Right ventricle myocardium superior (tissue), 1 donor: ENCODE measurements around the gene UNC13B. TPM values are rescaled to one million over a fixed set of nuclear protein-coding genes. Genes with fewer than 3 reads are reported as not detected.
"Not testable (repeated sequence)": the region's sequence is repeated elsewhere in the genome, so short reads cannot be mapped to it uniquely, and the experiment has no call there.

Source experiments
- ATAC-seq: fragments of 200-7000 bp; cut with Tn5 transposase; one replicate; pipeline ENCODE4 v1.9.1; 2020; ENCODE audit warnings: mild to moderate bottlenecking; ENCODE audit not compliant: poor library complexity
- DNase-seq: peaks from one replicate; pipeline ENCODE4 v3.0.0-alpha.2; 2020
- intact Hi-C: fragments of 100-400 bp; cut with DNase I; formaldehyde crosslinking; loops from one replicate; pipeline ENCODE4 v1.11.2; 2022
- long read RNA-seq: library from polyadenylated mRNA; unstranded; transcript quantifications from one replicate; pipeline ENCODE4 v2.0.0, GENCODE V29; 2021
- total RNA-seq: library from RNA; stranded (reverse); fragmentation: NEBNext Ultra II Directional; extraction: Animal tissue kit (Norgen Biotek cat#: 25700); gene quantifications from one replicate; pipeline ENCODE4 v1.2.1, GENCODE V29; 2021
- donor health status: DM: no; HTN: yes; CAD: no; lungs with severe emphysema.

UNC13B gene
- 20.9 TPM for total RNA-seq
- long read RNA-seq, partial matches to known transcripts: 14 of 15 reads
- long read RNA-seq, other reads (novel, unspliced or antisense): 1 of 15 reads

DNA sequence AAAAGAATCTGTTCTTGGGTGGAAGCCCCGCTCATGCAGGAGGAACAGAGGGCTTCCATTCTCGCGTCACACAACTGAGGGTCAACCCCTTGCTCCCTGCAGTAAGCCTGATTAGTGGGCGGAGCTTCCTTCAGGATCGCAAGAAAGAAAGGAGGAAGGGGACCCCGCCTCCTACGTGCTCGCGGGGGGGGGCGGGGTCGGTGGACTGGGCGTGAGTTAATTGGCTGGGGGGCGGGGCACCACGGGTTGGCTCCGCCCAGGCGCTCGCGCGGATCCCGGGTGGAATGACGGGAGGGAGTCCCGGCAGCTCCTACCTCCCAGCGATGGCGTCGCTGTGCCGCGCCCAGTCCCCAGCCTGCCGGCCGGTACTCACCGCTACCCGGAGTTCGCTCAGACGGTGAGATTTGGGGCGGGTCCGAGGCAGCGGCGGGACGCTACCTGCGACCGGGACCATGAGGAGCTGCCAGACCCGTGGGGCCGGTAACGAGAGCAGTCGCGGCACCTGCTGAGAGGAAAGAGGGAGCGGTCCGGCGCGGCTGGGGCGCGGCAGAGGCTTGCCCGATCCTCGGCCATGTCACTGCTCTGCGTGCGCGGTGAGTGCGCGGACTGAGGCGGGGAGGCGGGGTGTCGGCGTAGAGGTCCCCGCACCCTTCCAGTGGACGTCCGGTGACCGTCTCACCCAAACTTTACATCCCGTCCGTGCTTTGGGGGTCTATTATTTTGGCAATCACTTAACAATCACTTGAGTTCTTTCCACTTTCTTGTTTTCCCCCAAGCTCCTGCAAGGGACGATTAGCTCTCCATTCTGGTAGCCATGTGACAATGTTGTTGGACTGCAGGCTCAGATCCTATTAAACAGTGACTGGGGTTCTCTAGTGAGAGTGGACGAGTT, at the start of gene UNC13B:
Gene UNC13B (plus strand): TSS at position 297 of the 892 bp plus-strand sequence. CDS start 275 bp downstream, at position 572.
- DNase-seq (peak; percentile 97), ATAC-seq (peak; percentile 99)
- intact Hi-C loops: loop anchor here (10.0 kb wide), 2 partner anchors 47 to 93 kb away; partner anchors contain the start of gene ATOSB

DNA sequence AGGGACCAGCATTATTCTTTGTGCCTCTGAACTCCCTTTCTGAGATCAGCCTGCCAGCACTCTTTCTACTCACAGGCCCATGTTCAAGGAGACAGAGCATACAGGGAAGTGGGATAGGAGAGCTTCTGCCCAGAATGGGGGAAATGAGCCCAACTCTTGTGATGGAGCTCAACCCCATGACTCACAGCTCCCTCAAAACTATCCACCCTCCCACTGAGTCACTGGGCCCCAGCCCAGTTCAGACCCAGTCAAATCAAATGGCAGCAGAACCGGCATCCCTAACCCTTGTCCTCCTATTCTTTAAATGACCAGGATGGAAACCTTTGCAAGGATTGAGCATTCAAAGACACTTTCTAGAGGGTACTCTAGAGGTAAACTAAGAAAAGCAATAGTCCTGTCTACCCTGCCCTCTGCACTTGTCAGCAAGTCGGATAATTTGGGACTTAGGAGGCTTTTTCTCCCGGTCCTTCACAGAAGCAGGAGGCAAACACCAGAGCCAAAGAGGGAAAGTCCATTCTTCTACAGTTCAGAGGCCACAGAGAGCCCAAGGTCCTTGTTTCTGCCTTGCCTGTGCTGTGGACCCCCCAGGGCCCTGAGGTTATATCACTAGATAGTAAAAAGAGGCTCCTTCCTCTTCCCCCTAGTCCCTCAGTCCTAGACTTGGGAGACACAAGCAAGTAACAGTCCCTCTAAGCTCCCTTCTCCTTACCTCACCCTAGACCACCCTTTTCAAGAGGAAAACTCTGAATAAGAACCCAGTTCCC, 49.4 kb upstream of the UNC13B start:
- no peak for DNase-seq
- intact Hi-C loops: loop anchor here (10.0 kb wide), 1 partner anchor 52 kb away; the partner anchor contains the start of gene UNC13B
- ATAC-seq: no peak

DNA sequence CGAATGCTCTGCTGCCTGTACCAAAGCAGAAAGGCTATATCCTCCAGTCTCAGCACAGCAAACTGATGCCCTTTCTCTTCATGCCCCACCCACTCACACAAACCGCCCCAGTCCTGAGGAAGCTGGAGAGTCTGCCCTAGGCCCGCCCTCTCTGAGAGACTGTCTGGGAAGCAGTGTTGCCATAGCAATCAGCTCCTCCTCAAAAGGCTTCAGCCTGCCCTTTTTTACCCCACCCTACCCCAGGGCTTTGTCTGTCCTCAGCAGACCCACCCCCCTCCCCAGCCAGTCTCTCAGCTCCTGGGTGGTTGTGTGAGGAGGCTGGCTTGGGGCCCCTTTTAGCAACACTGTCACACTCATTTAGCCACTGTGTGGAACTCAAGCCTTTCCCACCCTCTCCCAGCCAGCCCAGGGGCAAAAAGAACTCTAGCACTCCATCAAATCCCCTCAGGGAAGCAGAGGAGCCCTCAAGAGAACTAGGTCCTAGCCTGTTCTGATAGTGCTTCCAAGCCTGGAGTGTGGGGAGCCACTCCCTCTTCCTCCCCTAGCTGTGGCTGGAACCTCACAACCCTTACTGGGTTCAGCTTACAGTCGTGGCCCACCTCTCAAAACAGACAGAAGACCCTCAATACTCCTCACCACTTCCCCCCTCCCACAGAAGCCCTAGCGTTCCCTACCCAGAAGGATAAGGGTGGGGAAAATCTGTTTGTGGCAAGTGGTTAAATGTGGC, 47.5 kb upstream of the UNC13B start:
- intact Hi-C loops: loop anchor here (10.0 kb wide), 1 partner anchor 51 kb away; the partner anchor contains the start of gene UNC13B
- ATAC-seq (peak; percentile 14), DNase-seq (peak; percentile 90)

GRCh38 chr9:35114840-35115628, 46.8 kb upstream of the UNC13B start:
- peak; percentile 84 for DNase-seq
- intact Hi-C loops: loop anchor here (5.0 to 10.0 kb wide), 2 partner anchors 50 to 142 kb away; partner anchors contain the start of gene UNC13B
- ATAC-seq: peak; percentile 2

DNA sequence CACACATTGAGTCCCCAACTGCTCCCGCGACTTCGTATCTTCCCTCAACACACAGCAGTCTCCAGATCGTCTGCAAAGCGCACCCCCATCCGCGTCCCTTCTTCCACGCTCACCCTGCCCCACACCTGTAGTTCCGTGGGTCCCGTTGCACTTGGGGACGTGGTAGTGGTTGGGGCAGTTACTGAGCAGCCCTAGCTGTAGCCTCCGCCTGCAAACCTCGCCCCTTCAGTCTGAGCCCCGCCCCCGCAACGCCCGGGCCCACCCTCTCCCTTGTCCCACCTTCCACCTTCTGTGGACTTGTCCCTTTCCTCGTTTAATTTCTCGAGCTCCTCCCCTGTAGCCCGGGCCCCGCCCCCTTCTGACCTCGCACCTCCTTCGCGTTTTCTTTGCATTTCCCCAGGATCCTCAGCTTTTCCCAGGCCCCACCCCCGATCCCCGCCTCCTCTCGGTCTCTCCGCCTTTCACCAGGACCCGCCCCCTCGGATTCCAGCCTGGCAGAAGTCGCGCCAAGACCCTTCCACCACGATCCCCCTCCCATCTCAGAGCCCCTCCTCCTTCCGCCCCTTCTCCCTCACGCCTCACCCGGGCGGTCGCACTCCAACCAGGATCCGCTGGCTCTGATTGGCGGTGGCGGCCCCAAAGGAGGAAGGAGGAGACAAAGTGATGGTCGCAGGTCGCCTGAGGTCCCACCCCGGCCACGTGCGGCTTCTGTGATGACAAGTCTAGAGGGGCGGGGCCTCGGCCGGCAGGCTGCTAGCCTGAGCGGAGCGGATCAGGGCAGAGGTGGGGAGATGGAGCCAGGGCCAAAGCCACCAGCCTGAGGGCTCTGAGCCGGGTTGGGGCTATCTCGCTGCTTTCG, 45.9 kb upstream of the UNC13B start, which contains the start of gene ATOSB:
Gene ATOSB (minus strand): TSS at position 183 of the 859 bp plus-strand sequence. CDS start 7,588 bp downstream, outside the sequence.
- DNase-seq: peak; percentile 98
- peak; percentile 73 for ATAC-seq
- intact Hi-C loops: loop anchor here (2.0 to 10.0 kb wide), 3 partner anchors 49 to 361 kb away; partner anchors contain the start of gene UNC13B

DNA sequence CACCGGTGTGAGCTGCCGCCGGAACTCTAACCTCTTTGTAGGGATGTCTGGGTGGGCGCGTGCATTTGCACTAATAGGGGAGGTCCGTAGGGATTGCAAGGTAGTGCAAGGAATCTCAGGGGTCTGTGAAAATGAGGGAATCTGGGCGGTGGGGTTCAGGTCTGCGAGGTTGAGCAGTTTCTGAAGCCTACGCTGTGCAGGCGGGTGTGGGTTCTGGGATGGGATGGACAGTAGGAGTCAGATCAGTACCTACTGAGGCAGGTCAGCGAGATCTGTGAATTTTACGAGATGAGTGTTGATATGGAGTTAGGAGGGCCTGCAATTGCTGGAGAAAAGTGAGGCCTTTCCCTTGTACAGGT, 45.3 kb upstream of the UNC13B start:
- intact Hi-C loops: loop anchor here (2.0 to 10.0 kb wide), 3 partner anchors 48 to 360 kb away; partner anchors contain the start of gene UNC13B
- no peak for DNase-seq
- peak; percentile 2 for ATAC-seq

GRCh38 chr9:35116898-35117551, 44.8 kb upstream of the UNC13B start:
- ATAC-seq (peak; percentile 86), DNase-seq (peak; percentile 93)
- intact Hi-C loops: loop anchor here (2.0 to 10.0 kb wide), 3 partner anchors 48 to 360 kb away; partner anchors contain the start of gene UNC13B

DNA sequence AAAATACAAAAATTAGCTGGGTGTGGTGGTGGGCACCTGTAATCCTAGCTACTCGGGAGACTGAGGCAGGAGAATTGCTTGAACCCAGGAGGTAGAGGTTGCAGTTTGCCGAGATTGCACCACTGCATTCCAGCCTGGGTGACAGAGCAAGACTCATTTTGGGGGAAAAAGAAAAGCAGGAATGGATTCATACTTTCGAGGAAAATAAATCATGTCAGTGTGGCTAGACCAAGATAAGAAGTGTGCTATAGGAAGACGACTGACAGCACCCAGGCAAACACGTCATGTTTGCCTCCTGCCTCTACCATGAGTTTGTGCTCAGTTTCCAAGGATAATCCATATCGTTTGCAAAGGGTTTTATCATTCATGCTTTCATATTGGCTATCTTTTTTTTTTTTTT, 26.9 kb upstream of the UNC13B start:
- intact Hi-C loops: no loop called here
- ATAC-seq (no peak), DNase-seq (no peak)

DNA sequence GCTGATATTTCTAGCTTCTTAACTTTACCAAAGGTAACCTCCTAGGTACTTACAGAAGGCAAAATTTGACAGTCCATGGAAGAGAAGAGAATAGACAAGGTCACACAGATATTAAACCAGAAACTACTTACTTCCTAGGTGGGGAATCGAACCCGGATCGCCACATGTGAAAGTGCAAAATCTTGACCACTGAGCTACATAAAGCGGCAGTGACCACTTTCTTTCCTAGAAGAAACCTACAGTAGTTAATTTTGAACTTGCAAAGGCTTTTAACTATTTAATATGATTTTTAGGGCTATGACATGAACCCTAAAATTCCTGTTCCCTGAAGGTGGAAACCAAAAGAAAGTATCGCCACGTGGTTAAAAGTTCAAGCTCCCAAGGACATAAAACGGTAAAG, 25.8 kb upstream of the UNC13B start:
- ATAC-seq (no peak), DNase-seq (no peak)
- intact Hi-C loops: no loop called here

- ATAC-seq: no peak
- intact Hi-C loops: no loop called here
- no peak for DNase-seq
Observed at GRCh38 chr9:35136866-35137265, 24.9 kb upstream of the UNC13B start.

GRCh38 chr9:35140093-35140492, 21.7 kb upstream of the UNC13B start:
- intact Hi-C loops: no loop called here
- no peak for DNase-seq
- ATAC-seq: no peak

GRCh38 chr9:35142037-35142436, 19.8 kb upstream of the UNC13B start:
- intact Hi-C loops: no loop called here
- DNase-seq (no peak), ATAC-seq (no peak)

DNA sequence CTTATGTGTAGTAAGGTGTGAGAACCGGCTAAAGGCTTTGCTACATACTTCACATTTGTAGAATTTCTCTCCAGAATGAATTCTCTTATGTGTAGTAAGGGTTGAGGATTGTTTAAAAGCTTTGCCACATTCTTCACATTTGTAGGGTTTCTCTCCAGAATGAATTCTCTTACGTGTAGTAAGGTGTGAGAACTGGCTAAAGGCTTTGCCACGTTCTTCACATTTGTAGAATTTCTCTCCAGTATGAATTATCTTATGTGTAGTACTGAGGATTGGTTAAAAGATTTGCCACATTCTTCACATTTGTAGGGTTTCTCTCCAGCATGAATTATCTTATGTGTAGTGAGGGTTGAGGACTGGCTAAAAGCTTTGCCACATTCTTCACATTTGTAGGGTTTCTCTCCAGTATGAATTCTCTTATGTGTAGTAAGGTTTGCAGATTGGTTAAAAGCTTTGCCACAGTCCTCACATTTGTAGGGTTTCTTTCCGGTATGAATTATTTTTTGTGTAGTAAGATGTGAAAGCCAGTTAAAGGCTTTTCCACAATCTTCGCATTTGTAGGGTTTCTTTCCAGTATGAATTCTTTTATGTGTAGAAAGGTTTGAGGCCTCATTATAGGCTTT, 13.8 kb upstream of the UNC13B start:
- intact Hi-C loops, DNase-seq, ATAC-seq: not testable (repeated sequence)

- ATAC-seq (no peak), DNase-seq (no peak)
- intact Hi-C loops: no loop called here
Observed at GRCh38 chr9:35152926-35153325, 8.9 kb upstream of the UNC13B start.

DNA sequence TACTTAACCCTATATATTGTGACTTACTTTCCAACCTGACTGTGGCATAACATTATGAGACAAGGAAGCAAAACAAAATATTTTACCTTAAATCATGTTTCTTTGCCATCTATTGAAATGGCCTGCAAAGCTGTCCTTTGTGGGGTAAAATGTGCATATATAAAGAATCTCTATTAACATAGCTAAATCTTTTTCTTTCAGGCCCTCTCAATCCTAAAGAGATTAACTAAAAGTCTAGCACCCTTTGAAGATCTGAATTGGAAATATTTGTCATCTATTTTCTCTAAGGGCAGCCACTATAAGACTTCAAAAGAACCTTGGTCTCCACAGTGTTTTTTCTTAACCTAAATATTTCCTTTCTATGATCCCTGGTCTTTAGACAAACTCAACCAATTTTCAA, 5.0 kb upstream of the UNC13B start:
- ATAC-seq (no peak), DNase-seq (no peak)

GRCh38 chr9:35157836-35158235, 4.0 kb upstream of the UNC13B start:
- ATAC-seq, DNase-seq, intact Hi-C loops: not testable (repeated sequence)

More for the DNA sequence above, 5.0 kb upstream of the UNC13B start:
- intact Hi-C loops: no loop called here
